NCI-H82 treated with DMSO at 0.1 percent for 48 hours (cell line): ENCODE measurements around the gene COL4A2.

ENCODE experiments used
- DNase-seq: peaks from one replicate; lab custom pipeline; 2025; ENCODE audit not compliant: unreplicated experiment; lab: John Stamatoyannopoulos, UW

COL4A2 gene

DNA sequence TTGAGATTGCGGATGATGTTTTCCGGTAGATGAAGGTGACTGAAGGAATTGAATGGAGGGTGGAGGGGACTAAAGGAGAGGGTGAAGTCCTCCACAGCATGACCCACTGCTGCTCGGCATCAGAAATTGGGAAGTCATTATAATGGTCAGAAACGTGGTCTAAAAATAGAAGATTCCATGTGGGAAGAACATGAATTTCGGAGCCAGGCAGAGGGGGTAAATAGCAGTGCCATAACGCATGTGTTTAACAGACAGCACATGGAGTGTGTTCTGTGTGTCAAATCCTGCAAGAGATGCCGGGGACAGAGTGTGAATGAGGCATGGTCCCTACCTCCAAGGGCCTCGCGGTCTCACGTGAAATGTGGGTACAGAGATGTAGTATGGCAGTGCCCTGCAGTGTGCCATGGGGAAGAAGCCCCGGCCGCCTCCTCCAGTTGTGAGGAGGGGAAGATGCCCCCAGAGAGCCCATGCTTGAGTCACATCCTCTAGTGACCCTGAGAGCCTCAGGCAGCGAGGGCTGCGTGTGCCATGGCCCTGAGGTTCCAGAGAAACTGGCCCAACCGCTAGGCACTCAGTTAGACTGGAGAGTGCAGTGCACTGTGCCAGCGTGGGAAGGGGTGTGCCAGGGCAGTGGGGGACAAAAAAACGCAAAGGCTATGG, 106.1 kb downstream of the COL4A2 start:
- DNase-seq: no peak

DNA sequence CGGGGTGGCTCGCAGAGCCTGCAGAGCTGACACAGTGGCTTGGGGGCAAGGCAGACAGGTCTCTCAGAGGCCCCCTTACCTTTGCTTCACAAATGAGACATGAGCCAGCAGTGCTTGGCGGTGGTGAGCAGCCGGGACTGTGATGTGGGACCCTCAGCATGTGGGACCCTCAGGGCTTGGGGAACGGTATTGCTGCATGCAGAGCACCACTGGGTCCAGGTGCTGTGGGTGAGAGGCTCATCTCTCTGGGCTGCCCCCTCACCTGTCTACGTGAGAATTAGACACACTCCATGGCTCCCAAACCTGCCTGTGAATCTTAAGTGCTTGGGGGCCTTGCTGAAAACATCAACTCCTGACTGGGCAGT, 106.6 kb downstream of the COL4A2 start:
- no peak for DNase-seq

DNA sequence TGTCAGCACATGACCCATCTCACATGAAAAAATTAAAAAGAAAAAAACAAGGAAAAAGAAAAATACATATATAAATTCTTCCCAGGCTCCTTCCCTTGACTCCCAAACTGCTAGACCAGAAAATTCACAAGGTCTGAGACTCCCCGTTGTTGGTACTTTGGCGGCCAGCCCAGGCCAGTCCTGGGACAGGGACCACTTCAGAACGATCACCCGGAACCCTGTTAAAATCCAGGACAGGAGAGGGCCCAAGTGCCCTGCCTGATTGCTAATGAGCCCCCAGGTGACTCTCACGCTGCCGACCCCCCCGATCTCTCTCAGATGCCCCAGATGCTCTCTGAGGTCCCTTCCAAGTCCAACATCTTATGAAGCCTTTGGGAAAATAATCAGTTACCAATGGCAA, 107.2 kb downstream of the COL4A2 start:
- DNase-seq: no peak

GRCh38 chr13:110414931-110415330, 107.8 kb downstream of the COL4A2 start:
- DNase-seq: no peak

GRCh38 chr13:110415669-110416068, 108.6 kb downstream of the COL4A2 start:
- no peak for DNase-seq

DNA sequence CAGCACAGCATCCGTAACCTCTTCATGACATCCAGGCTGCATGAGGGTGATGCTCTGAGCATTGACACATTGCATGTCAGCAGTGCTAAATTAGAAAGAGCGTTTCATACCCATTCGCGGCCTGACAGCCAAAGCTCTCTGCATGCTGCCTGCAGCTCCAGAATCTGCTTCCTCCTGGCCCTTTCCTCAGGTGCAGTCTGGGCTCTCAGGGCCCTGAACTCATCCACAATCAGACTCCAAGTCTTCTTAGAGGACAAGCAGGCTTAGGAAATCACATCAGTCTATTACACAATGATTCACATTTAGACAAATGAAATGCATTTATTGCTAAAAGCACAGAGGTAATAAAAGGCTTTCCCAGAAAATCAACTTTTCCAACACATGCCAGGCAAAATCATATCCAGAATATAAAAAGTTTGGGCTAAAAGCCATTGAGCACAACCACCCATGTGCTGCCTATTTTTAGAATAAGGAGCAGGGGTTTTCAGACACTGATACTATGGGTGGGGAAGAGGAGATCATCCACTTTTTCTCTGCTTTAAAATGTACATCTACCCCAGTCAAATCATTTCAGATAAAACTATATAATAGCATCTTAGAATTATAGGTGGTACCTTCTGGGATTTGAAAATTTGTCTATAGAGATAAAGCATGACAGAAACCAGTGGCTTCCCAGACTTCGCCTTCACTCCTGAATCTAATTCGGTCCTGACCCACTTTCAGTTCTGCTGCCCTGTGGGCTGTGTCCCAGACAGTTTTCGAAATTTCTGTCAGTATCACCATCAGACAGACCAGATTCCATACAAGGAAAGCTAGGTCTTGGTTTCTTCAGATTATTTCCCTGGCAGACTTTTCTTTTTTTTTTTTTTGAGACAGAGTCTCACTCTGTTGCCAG, 109.3 kb downstream of the COL4A2 start:
- no peak for DNase-seq

- no peak for DNase-seq
Observed at GRCh38 chr13:110418944-110419343, 111.9 kb downstream of the COL4A2 start.

DNA sequence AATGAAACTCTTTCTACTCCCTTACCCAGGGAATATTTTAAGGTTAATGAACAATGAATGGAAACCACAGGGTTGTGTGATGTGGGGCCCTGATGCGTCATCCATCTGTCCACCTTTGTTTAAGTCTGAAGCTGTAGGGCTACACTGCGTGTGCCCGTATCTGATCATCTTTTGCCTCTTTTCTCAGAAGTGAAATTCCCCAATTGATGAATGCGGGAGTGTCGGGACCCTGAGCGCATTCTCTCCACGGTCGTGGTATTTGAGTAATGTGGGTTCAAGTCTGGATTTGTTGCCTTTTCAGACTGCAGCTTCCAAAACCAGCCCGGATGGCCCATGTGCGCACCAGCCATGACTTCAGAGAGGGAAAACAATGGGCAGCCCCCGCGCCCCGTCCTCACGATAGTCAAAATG, 112.3 kb downstream of the COL4A2 start:
- no peak for DNase-seq

DNA sequence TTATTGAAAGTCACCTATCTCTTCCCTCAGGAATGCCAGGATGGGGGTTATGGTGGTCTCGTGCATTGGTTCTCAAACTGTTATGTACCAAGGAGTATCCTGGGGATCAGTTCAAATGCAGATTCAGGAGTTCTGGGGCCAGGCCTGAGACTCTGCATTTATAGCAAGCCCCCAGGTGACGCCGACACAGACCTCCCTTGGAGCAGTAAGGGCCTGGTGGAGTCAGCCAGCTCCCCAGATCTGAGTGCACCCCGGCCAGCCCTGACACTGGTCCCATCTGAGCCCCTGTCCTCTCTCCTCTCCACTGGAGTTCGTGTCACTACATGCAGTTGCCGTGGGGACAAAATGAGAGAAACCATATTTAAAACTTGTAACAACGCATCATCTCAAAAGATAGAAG, 112.9 kb downstream of the COL4A2 start:
- DNase-seq: no peak

DNA sequence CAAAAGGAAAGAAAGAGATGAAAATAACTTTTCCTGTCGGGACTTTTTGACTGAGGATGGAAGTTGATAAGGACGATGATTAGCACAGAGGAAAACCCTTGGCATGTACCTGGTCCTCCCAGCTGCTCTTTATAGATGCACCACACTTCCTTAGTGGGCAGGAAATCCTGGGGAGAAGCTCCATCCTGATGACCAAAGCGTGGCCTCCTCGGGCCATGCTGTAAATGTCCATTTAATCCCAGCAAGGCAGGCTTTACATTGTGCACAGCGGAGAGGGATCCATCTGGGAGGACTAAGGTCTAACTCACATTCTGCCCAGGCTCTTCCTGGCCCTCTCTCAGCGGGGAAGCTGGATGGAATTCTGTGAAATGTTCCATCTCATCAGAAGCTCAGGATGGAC, 113.5 kb downstream of the COL4A2 start:
- DNase-seq: no peak

DNA sequence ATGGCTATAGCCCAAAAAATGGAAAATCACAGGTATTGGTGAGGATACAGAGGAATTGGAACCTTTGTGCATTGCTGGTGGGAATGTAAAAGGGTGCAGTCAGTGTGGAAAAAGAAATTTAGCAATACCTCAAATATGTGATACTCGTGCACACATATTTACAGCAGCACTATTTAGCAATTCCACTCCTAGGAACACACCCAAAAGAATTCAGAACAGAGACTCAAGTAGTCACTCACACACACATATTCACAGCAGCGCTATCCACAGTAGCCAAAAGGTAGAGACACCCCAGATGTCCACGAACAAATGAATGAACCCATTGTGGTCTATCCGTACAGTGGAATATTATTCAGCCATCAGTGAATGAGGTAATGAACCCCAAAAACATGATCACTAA, 114.0 kb downstream of the COL4A2 start:
- DNase-seq: no peak

- DNase-seq: no peak
Observed at GRCh38 chr13:110421696-110422385, 114.8 kb downstream of the COL4A2 start.

DNA sequence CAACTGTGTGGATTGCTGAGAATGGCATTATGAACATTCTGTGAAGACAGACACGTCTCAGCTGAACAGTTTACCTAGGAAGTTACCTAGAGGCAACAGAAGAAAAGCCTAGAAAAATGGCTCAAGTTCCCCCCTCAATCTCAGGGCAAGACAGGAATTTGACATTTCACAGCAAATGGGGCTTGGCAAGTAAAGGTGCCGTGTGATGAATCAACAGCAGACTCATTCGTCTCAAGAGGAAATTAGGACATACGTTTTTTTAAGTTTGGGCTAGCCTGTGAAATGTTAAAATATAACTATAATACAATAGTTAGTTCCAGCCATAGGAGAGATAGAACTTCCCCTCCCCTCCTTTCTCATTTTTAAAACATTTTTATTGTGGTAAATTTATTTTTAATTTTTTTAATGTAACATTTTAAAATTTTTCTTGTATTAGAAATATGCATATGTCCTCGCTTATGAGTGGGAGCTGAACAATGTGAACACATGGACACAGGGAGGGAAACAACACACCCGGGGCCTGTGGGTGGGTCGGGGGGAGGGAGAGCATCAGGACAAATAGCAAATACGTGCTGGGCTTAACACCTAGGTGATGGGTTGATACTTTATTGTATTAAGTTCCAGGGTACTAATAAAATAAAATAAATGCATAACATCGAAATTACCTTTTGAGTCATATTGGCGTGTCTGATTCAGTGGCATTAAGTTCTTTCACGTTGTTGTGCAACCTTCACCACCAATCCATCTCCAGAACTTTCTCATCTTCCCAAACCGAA, 116.0 kb downstream of the COL4A2 start:
- no peak for DNase-seq

DNA sequence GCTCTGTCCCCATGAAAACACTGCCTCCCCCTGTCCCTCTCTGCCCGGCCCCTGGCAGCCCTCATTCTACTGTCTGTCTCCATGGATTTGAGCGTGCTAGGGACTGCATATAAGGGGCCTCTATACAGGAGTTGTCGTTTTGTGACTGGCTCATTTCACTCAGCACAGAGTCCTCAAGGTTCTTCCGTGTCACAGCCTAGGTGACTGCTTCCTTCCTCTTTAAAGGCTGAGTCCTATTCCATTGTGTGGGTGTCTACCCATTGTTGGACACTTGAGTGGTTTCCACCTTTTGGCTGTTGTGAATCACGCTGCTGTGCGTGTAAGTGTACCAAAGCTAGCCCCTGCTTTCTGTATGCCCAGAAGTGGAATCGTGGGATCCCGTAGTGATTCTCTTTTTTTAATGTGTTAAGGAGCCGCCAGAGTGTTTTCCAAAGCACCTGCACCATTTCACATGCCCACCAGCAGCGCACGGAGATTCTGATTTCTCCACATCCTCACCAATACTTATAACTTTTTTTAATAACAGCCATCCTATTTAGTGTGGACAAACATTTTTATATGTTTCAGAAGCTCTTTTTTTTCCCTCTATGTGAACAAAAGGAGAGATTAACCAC, 116.7 kb downstream of the COL4A2 start:
- no peak for DNase-seq

DNA sequence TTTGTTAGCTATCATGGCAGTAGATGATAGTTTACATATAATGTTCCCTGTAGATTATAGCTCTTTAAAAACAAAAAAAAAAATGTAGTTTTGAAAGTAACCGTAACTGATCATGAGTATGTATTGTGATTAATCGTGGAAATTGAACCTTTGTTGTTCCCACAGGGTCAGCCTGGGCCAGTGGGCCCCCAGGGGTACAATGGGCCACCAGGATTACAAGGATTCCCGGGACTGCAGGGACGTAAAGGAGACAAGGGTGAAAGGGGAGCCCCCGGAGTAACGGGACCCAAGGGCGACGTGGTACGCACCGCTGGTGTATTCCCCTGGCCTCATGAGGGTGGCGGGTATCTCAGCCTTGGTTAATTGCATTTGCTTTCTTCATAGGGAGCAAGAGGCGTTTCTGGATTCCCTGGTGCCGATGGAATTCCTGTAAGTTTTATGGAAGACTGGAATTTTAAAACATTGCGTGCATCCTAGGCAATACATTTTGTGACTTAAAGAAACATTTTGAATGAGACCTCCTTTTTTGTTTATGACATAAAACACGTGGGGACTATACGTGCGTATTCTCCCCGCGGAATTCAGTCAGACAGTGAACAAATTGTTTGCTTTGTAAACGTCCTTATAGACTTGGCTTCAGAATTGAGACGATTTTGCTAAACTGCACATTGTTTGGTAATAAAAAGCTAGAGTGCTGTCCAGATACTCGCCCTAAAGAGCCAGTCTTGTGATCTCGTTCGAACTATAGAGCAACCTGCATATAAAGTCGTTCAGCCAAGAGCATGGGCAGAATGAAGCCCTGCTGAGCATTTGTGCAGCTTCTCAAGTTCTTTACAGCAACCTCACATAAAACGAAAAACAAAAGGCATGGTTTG, 117.7 kb downstream of the COL4A2 start:
- DNase-seq: no peak

- DNase-seq: no peak
Observed at GRCh38 chr13:110425444-110425780, 118.3 kb downstream of the COL4A2 start.

DNA sequence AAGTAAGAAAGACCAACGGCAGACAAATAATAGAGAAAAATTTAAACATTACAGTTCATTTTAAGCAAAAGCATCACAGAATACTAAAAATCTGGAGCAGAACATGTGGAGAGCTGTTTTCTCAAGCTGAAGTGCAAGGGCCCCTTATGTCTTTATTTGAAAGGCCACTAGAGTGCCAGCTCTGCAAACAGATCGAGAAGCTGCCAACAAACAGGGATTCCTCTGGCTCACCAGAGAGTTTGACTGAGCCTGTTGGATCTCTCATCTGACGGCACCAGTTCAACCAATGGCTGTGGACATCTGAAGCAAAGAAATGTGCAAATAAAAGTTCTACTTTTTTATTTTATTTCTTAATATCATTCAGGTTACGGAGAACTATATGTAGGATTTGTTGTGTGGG, 119.7 kb downstream of the COL4A2 start:
- DNase-seq: no peak

GRCh38 chr13:110428313-110428712, 121.2 kb downstream of the COL4A2 start:
- no peak for DNase-seq

GRCh38 chr13:110430391-110431336, 123.6 kb downstream of the COL4A2 start:
- no peak for DNase-seq
